NK-92 (cell line): ENCODE data around the gene GALNT18.

ENCODE experiments used
- DNase-seq: peaks from one replicate; lab custom pipeline; 2025; ENCODE audit not compliant: unreplicated experiment; lab: John Stamatoyannopoulos, UW

GALNT18 gene

DNA sequence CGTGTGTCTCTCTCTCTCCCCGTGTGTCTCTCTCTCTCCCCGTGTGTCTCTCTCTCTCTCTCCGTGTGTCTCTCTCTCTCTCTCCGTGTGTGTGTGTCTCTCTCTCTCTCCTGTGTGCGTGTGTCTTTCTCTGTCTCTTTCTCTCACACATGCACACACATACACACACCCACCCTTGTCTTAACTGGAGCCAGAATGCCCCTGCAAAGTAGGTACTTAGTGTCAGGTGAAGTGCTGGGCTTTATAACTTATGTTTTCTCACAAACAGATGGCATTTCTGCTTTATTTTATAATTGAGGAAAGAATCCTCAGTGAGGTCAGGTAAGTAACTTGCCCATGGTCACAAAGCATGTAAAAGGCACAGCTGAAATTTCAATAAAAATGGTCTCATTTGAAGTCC is 374.7 kb downstream of the GALNT18 start:
- no peak for DNase-seq

- no peak for DNase-seq
These were observed 375.6 kb downstream of the GALNT18 start for GRCh38 chr11:11246166-11246565.

DNA sequence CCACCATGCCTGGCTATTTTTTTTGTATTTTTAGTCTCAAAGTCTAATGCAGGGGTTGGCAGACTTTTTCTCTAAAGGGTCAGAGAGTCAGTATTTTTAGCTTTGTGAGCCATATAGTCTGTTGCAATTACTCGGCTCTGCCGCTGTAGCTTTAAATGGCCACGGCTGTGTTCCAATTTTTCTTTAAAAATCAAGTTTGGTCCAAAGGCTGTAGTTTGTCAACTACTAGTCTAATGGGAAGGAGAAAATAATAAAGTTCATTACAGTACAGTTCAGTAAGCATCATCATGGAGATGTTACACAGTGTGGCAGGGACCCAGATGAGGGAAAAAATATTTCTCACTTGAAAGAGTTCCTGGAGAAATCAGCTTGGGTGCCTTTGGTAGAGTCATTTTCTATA is 376.4 kb downstream of the GALNT18 start:
- no peak for DNase-seq

DNA sequence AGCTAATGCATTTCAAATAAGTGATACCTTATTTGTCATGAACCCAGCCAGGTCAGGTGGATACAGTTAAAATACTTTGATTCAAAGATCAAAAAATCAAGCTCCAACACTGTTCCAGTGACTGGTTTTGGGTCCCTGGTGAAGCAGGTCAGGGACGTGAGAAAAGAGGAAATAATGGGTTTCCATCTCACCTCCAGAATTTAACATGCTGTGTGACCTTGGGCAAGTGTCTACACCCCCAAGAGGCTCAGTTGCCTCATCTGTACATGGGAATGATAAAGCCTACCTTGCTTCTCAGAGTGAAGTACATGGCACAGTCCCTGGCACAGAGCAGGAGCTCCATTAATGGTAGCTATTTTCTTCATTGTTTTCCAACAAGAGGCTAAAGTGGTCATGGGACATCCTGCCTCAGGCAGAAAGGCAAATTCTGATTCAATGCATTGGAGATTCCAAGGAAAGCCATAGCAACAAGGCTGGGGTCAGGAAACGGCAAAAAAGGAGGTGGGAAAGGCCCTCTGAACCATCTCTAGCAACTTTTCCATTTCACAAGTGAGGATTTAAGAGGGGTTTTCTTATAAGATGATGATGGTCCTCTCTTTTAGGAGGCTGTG is 377.2 kb downstream of the GALNT18 start:
- DNase-seq = no peak

GRCh38 chr11:11243590-11244469 is 378.0 kb downstream of the GALNT18 start:
- DNase-seq = no peak

DNA sequence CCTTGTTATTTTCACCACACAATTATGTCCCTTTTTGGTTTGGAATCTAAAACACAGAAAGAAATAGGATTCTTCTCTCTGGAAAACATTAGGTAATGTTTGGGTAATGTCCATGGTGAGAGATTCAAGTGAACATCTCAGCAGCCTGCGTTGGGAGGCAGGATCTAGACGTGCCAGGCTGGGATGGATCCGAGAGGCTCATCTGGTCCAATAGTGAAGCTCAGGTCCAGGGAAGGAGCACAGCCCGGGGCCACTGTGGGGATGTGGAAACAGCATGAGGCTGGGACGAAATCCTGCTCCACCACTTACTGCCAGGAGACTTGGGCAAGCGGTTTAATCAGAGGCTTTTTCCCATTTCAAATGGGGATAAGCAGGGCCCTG is 378.6 kb downstream of the GALNT18 start:
- DNase-seq = no peak

DNA sequence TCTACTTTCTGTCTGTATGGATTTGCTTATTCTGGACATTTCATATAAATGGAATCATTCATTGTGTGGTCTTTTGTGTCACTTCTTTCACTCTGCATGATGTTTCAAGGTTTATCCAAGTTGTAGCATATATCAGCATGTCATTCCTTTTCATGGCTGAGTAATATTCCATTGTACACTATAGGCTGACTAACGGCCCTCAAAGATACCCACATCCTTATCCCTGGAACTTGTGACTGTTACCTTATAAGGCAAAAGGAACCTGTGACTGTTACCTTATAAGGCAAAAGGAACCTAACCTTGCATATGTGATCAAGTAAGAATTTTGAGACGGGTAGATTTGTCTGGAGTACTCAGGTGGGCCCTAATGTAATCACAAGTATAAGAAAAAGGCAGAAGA is 380.5 kb downstream of the GALNT18 start:
- no peak for DNase-seq

- no peak for DNase-seq
These were observed 381.8 kb downstream of the GALNT18 start for GRCh38 chr11:11239959-11240358.

DNA sequence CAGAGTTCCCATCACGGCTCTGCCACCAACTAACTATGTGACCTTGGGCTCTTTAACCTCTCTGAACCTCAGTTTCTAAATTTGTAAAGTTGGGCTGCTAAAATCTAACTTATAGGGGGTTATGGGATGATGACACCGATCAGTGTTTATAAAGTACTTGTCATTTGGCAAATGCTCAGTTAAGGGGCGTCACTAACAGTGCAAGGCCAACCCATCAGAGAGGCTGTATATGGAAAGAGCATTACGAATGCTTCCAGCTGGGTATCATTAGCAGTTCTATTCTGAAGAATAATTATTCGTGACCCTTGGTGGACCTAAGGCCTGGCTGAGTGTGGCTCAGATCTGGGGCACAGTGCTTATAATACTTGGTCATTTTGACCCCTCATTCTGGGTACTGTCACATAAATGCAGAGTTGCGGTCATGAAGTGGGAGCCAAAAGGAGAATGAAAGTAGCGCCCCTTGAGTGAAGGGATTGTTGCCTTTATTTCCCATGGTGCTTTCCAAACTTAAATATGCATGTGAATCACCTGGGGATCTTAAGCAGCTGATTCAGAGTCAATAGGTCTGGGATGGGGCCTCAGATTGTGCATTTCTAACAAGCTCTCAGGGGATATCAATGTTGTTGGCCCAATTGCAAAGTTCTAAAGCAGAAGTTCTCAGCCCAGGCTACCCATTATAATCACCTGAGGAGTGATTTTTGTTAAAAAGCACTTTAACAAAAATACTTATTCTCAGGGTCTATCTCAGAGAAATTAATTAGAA is 384.6 kb downstream of the GALNT18 start:
- no peak for DNase-seq

GRCh38 chr11:11236498-11237059 is 385.2 kb downstream of the GALNT18 start:
- DNase-seq = no peak

GRCh38 chr11:11231763-11232162 is 390.0 kb downstream of the GALNT18 start:
- no peak for DNase-seq

- no peak for DNase-seq
These were observed 390.8 kb downstream of the GALNT18 start for GRCh38 chr11:11230802-11231562.

GRCh38 chr11:11230087-11230486 is 391.7 kb downstream of the GALNT18 start:
- no peak for DNase-seq

DNA sequence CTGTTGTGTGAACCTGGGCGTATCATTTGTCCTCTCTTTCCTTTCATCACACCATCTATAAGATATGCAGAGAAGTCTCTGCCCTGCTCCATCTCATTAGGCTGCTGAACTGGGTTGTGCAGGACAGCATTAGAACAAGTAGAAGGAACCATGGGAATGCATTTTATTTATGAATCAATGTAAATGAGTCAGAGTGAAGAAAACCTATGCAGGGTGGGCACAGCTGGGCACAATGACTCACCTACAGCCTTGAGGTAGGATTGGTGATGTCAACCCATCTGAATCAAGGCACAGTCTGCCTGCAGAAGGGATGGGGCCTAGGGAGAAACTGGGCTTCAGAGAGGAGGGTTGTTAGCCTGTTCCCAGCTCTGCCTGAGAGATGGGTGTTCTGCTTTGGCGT is 392.2 kb downstream of the GALNT18 start:
- DNase-seq = no peak

DNA sequence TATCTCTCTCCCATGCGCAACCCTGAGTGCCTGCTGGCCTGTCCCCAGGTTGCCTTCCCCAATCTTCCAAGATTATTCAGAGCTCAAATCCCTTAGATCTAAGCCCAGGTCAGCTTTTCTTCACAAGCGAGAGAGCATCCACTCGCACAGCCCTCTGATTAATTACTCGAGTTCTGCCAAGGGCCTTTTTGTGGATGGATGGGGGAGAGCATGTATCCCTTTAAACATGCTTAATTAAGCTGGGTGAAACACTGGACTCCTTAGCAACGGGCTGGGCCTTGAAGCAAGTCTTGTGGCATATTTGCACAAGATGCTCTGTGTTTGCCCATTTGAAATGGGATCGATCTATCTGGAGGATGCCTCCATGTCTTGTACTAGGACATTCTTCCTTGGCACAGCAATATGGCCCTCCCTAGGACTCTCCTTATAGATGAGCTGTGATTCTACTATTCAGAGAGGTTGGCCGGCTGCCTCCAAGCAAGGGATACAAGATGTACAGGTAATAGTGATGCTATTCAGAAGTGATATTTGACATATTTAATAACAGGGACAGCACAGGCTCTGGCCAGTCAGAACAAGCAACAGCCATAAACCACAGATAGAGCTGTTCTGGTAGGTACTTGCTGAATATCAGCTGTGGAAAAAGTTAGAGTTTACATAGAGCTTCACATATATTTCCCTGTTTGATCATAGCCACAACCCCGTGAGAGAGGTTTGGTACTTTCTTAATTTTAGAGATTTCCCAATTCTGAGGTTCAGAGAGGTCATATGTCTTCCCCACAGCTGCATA is 394.3 kb downstream of the GALNT18 start:
- DNase-seq = no peak
